OCI-LY1 (cell line): ENCODE results near the gene CLEC4A.

Experiments used
- CTCF ChIP-seq: fragments of 200-600 bp; sonication (generic), shearing (Covaris generic); IDR thresholded peaks from 2 replicates; pipeline ENCODE4 v1.5.1; 2017; ENCODE audit warnings: mild to moderate bottlenecking, antibody characterized with exemption, low read length, moderate library complexity, mixed read lengths
- EZH2 ChIP-seq: fragments of 200-600 bp; sonication (generic), shearing (Covaris generic); IDR thresholded peaks from 2 replicates; pipeline ENCODE4 v1.8.0; 2017; ENCODE audit warnings: borderline replicate concordance, mixed run types, mild to moderate bottlenecking, antibody characterized with exemption, low read length, moderate library complexity, mixed read lengths

GRCh38 chr12:8076366-8076765, 47.1 kb upstream of the CLEC4A start:
- no peak for TF ChIP-seq EZH2
- TF ChIP-seq CTCF = no peak
